ENCODE measurements around the gene CHST2. TPM values are rescaled to one million over a fixed set of nuclear protein-coding genes. Genes with fewer than 3 reads are reported as not detected.
"Not testable (repeated sequence)": the region's sequence is repeated elsewhere in the genome, so short reads cannot be mapped to it uniquely, and the experiment has no call there.

Gene CHST2
- total and polyA plus RNA-seq, 2 donors (not counting 3 experiments of a cell fraction or from before 2014, with no cell fraction given): 4.3 to 6.5 TPM

- FAIRE-seq (no peak), DNase-seq (ENCODE audit: low read depth, low spot score) (no peak)
- no peaks in the 10 kb centered on the region for H4K20me1 ChIP-seq (replicated peaks; ENCODE audit: control insufficient read depth, extremely low read depth, insufficient read depth, low read length)
- H3K79me2 ChIP-seq (ENCODE audit: control insufficient read depth, insufficient read depth, low read length): no peaks in the 10 kb centered on the region
- H3K9me3 ChIP-seq (replicated peaks; ENCODE audit: control insufficient read depth, insufficient read depth, low read length): no peaks in the 10 kb centered on the region
- no peak overlapping the region for H3K9ac ChIP-seq (replicated peaks; ENCODE audit: extremely low read depth, insufficient read depth, low read length)
- no peaks in the 10 kb centered on the region for H3K36me3 ChIP-seq (ENCODE audit: control insufficient read depth in 2 of 2, extremely low read depth in 1 of 2, insufficient read depth in 2 of 2, low read length in 2 of 2)
- no TSS peak for BruUV-seq (replicated peaks)
- H3K27me3 ChIP-seq (ENCODE audit: control insufficient read depth in 2 of 2, insufficient read depth in 2 of 2, low read length in 2 of 2): no peaks in the 10 kb centered on the region
- CTCF ChIA-PET: interaction anchor here (1.2 to 1.9 kb wide), 2 partner anchors 572 to 602 kb away, joined by 6 to 7 read pairs; no protein-coding TSS in a partner anchor
- no peaks in the 10 kb centered on the region for H3K4me1 ChIP-seq (ENCODE audit: control insufficient read depth, extremely low read depth, insufficient read depth, low read length)
- H3K9me1 ChIP-seq (replicated peaks; ENCODE audit: control insufficient read depth, extremely low read depth, insufficient read depth, low read length): no peaks in the 10 kb centered on the region
- no peak overlapping the region for H3K27ac ChIP-seq (ENCODE audit: insufficient read depth, low read depth, low read length)
- dilution Hi-C loops (cut with MboI; ENCODE audit: extremely low pct_ligation_motif_present, low sequenced_read_pairs): no loop called here
- H3K4me2 ChIP-seq (ENCODE audit: insufficient read depth, low read length): no peak overlapping the region
- intact Hi-C loops (cut with micrococcal nuclease): no loop called here
- H2AFZ ChIP-seq (ENCODE audit: low read depth, low read length): no peak overlapping the region
- no peak for TF ChIP-seq FOS (IDR thresholded peaks at IDR 0.05; ENCODE audit: borderline replicate concordance, insufficient read depth, low read length)
- TF ChIP-seq EZH2 (IDR thresholded peaks at IDR 0.05; ENCODE audit: borderline replicate concordance, low read depth, low read length, severe bottlenecking): no peak
- no peak for TF ChIP-seq GATA2 (IDR thresholded peaks at IDR 0.05; ENCODE audit: insufficient read depth, insufficient read length, low read depth, low read length)
- no peak for TF ChIP-seq POLR2A (IDR thresholded peaks at IDR 0.05; ENCODE audit: low read depth, low read length)
- no peak for TF ChIP-seq CTCF (IDR thresholded peaks at IDR 0.05; ENCODE audit: extremely low read depth in 1 of 2, insufficient read depth in 1 of 2, low read depth in 1 of 2, low read length in 2 of 2)
- no peak for TF ChIP-seq POLR2AphosphoS5 (IDR thresholded peaks at IDR 0.05; ENCODE audit: insufficient read depth, low read depth, low read length)
- TF ChIP-seq MAX (IDR thresholded peaks at IDR 0.05; ENCODE audit: insufficient read depth, insufficient read length): no peak
- H3K4me3 ChIP-seq (replicated peaks in 1 of 3; ENCODE audit: insufficient read depth in 1 of 3, low read depth in 1 of 3, low read length in 3 of 3): no peak overlapping the region
- POLR2A ChIA-PET: no interaction called here
Observed at GRCh38 chr3:143071776-143072175, 47.8 kb upstream of the CHST2 start.

- FAIRE-seq; dilution Hi-C loops (cut with MboI; ENCODE audit: extremely low pct_ligation_motif_present, low sequenced_read_pairs); BruUV-seq (replicated peaks); H3K36me3 ChIP-seq (ENCODE audit: control insufficient read depth in 2 of 2, extremely low read depth in 1 of 2, insufficient read depth in 2 of 2, low read length in 2 of 2); H3K9me1 ChIP-seq (replicated peaks; ENCODE audit: control insufficient read depth, extremely low read depth, insufficient read depth, low read length); H3K27ac ChIP-seq (ENCODE audit: insufficient read depth, low read depth, low read length); H3K4me3 ChIP-seq (replicated peaks in 1 of 3; ENCODE audit: insufficient read depth in 1 of 3, low read depth in 1 of 3, low read length in 3 of 3); H3K27me3 ChIP-seq (ENCODE audit: control insufficient read depth in 2 of 2, insufficient read depth in 2 of 2, low read length in 2 of 2); H3K9ac ChIP-seq (replicated peaks; ENCODE audit: extremely low read depth, insufficient read depth, low read length); H3K9me3 ChIP-seq (replicated peaks; ENCODE audit: control insufficient read depth, insufficient read depth, low read length); intact Hi-C loops (cut with micrococcal nuclease); H2AFZ ChIP-seq (ENCODE audit: low read depth, low read length); H4K20me1 ChIP-seq (replicated peaks; ENCODE audit: control insufficient read depth, extremely low read depth, insufficient read depth, low read length); POLR2A ChIA-PET; H3K4me1 ChIP-seq (ENCODE audit: control insufficient read depth, extremely low read depth, insufficient read depth, low read length); DNase-seq (ENCODE audit: low read depth, low spot score); H3K4me2 ChIP-seq (ENCODE audit: insufficient read depth, low read length); H3K79me2 ChIP-seq (ENCODE audit: control insufficient read depth, insufficient read depth, low read length): not testable (repeated sequence)
- CTCF ChIA-PET: interaction anchor here (1.9 kb wide), 1 partner anchor 572 kb away, joined by 7 read pairs; no protein-coding TSS in a partner anchor
Observed at GRCh38 chr3:143072298-143073020, 47.1 kb upstream of the CHST2 start.

- dilution Hi-C loops (cut with MboI; ENCODE audit: extremely low pct_ligation_motif_present, low sequenced_read_pairs); CTCF ChIA-PET; BruUV-seq (replicated peaks); H3K9me3 ChIP-seq (replicated peaks; ENCODE audit: control insufficient read depth, insufficient read depth, low read length); H3K27me3 ChIP-seq (ENCODE audit: control insufficient read depth in 2 of 2, insufficient read depth in 2 of 2, low read length in 2 of 2); POLR2A ChIA-PET; H3K9ac ChIP-seq (replicated peaks; ENCODE audit: extremely low read depth, insufficient read depth, low read length); H3K4me1 ChIP-seq (ENCODE audit: control insufficient read depth, extremely low read depth, insufficient read depth, low read length); FAIRE-seq; DNase-seq (ENCODE audit: low read depth, low spot score); intact Hi-C loops (cut with micrococcal nuclease); H3K4me2 ChIP-seq (ENCODE audit: insufficient read depth, low read length); H4K20me1 ChIP-seq (replicated peaks; ENCODE audit: control insufficient read depth, extremely low read depth, insufficient read depth, low read length); H3K27ac ChIP-seq (ENCODE audit: insufficient read depth, low read depth, low read length); H3K4me3 ChIP-seq (replicated peaks in 1 of 3; ENCODE audit: insufficient read depth in 1 of 3, low read depth in 1 of 3, low read length in 3 of 3); H3K79me2 ChIP-seq (ENCODE audit: control insufficient read depth, insufficient read depth, low read length); H3K36me3 ChIP-seq (ENCODE audit: control insufficient read depth in 2 of 2, extremely low read depth in 1 of 2, insufficient read depth in 2 of 2, low read length in 2 of 2); H3K9me1 ChIP-seq (replicated peaks; ENCODE audit: control insufficient read depth, extremely low read depth, insufficient read depth, low read length); H2AFZ ChIP-seq (ENCODE audit: low read depth, low read length): not testable (repeated sequence)
Observed at GRCh38 chr3:143073541-143073940, 46.0 kb upstream of the CHST2 start.

Measured in endothelial cell of umbilical vein (primary cell).